ENCODE results near the gene TFB1M. TPM values are rescaled to one million over a fixed set of nuclear protein-coding genes. Genes with fewer than 3 reads are reported as not detected.
"Not testable (repeated sequence)": the region's sequence is repeated elsewhere in the genome, so short reads cannot be mapped to it uniquely, and the experiment has no call there.

TFB1M gene
- 24.1 and 24.6 TPM in 2 replicates for total RNA-seq (ENCODE audit: low replicate concordance)

DNA sequence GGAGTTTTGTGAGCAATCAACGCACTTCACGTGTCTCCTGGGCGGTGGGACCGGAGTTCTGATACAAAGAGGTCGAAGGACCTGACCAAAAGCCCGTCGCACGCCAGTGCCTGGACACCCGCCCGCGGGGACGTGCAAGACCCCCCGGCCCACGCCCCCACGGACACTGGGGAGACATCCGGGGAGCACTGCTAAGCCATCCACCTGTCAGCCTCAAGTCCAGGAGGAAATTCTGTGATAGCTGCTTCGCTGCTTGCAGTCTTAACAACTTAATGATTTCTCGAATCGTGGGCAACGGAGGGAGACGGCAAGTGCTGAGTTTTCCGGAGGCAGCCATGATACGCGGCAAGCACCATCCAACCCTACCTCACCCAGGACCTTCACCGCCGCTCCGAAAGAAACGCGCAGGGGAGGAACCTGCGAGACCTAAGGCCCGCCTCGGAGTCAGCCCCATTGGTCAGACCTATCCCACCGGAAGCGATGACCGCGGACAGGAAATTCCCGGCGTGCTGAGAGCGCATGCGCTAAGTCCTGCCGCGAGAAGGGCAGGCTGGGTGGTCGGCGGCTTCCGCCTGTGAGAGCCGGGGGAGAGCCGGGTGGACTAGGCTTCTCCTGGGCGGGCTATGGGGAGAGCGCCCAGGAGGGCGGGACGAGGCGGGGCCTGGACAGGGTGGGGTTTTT lies at the start of gene TFB1M:
TSS of gene TFB1M (minus strand) at position 393 of the 681 bp plus-strand sequence. CDS start at position 337, 56 bp downstream.
- peaks cover 3% of the 10 kb centered on the region for H3K9me3 Mint-ChIP-seq
- peaks cover 5% of the 10 kb centered on the region for H3K27me3 Mint-ChIP-seq (ENCODE audit: insufficient read depth, low read depth)
- peaks cover 14% of the 10 kb centered on the region for H3K4me1 Mint-ChIP-seq
- Histone ChIP-seq H3K4me3 (peak within 1 kb of the TSS; percentile 92), H3K4me1 (no peaks in the 10 kb centered on the region), H3K9me3 (ENCODE audit: low read depth) (no peaks in the 10 kb centered on the region), H3F3A (ENCODE audit: low read depth) (peaks cover 6% of the 10 kb centered on the region), H3K27me3 (no peaks in the 10 kb centered on the region), H3K36me3 (no peaks in the 10 kb centered on the region), H4K20me1 (ENCODE audit: low read depth) (no peaks in the 10 kb centered on the region), H2AFZ (replicated peaks) (peak within 1 kb of the TSS; percentile 92), H3K79me2 (ENCODE audit: low read depth) (peaks cover 36% of the 10 kb centered on the region), H3K27ac (peak within 1 kb of the TSS; percentile 29), H3K9ac (peak within 1 kb of the TSS; percentile 76), H3K4me2 (peak within 1 kb of the TSS; percentile 83)
- peak within 1 kb of the TSS; percentile 53 for H3K27ac Mint-ChIP-seq
- H3K36me3 Mint-ChIP-seq: peaks cover 7% of the 10 kb centered on the region
- H3K4me3 Mint-ChIP-seq: peak within 1 kb of the TSS; percentile 95
- DNase-seq (ENCODE audit: low spot score): peak; percentile 99
- no peak for TF ChIP-seq EZH2phosphoT487 (IDR thresholded peaks at IDR 0.05)
- TF ChIP-seq CTCF (IDR thresholded peaks at IDR 0.05): no peak
- no peak for TF ChIP-seq EZH2 (IDR thresholded peaks at IDR 0.05)

DNA sequence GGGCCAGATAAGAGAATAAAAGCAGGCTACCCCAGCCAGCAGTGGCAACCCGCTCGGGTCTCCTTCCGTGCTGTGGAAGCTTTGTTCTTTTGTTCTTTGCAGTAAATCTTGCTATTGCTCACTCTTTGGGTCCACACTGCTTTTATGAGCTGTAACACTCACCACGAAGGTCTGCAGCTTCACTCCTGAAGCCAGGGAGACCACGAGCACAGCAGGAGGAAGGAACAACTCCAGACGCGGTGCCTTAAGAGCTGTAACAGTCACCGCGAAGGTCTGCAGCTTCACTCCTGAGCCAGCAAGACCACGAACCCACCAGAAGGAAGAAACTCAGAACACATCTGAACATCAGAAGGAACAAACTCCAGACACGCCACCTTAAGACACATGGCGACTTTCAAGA lies 49.7 kb upstream of the TFB1M start:
- peaks cover 12% of the 10 kb centered on the region for H3F3A ChIP-seq (ENCODE audit: low read depth)
- not testable (repeated sequence) for H3K27ac Mint-ChIP-seq; H3K27me3 Mint-ChIP-seq (ENCODE audit: insufficient read depth, low read depth); H3K9ac ChIP-seq; H4K20me1 ChIP-seq (ENCODE audit: low read depth); H3K9me3 Mint-ChIP-seq; H3K79me2 ChIP-seq (ENCODE audit: low read depth); DNase-seq (ENCODE audit: low spot score); H3K36me3 ChIP-seq; H3K4me3 ChIP-seq; H3K27me3 ChIP-seq; H3K4me1 Mint-ChIP-seq; H3K4me3 Mint-ChIP-seq; H3K27ac ChIP-seq; H3K36me3 Mint-ChIP-seq; H3K4me1 ChIP-seq; H3K9me3 ChIP-seq (ENCODE audit: low read depth); H3K4me2 ChIP-seq
- peak overlapping the region; percentile 61 for H2AFZ ChIP-seq (replicated peaks)

DNA sequence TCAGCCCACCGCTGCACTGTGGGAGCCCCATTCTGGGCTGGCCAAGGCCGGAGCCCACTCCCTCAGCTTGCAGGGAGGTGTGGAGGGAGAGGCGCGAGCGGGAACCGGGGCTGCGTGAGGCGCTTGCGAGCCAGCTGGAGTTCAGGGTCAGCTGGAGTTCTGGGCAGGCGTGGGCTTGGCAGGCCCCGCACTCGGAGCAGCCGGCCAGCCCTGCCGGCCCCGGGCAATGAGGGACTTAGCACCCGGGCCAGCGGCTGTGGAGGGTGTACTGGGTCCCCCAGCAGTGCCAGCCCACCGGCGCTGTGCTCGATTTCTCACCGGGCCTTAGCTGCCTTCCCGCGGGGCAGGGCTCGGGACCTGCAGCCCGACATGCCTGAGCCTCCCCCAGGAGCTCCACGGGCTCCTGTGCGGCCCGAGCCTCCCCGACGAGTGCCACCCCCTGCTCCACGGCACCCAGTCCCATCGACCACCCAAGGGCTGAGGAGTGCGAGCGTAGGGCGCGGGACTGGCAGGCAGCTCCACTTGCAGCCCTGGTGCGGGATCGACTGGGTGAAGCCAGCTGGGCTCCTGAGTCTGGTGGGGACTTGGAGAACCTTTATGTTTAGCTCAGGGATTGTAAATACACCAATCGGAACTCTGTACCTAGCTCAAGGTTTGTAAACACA lies 48.8 kb upstream of the TFB1M start:
- not testable (repeated sequence) for H3K79me2 ChIP-seq (ENCODE audit: low read depth); H3K9me3 ChIP-seq (ENCODE audit: low read depth); H3K27ac Mint-ChIP-seq; H3K36me3 ChIP-seq; H3K27me3 ChIP-seq; H3K4me2 ChIP-seq; DNase-seq (ENCODE audit: low spot score); H3K36me3 Mint-ChIP-seq; H3K4me1 ChIP-seq; H3K9ac ChIP-seq; H3K27ac ChIP-seq; H3K4me3 ChIP-seq; H3K9me3 Mint-ChIP-seq; H3K27me3 Mint-ChIP-seq (ENCODE audit: insufficient read depth, low read depth); H3K4me3 Mint-ChIP-seq; H3K4me1 Mint-ChIP-seq; H2AFZ ChIP-seq (replicated peaks); H4K20me1 ChIP-seq (ENCODE audit: low read depth)
- peaks cover 12% of the 10 kb centered on the region for H3F3A ChIP-seq (ENCODE audit: low read depth)

DNA sequence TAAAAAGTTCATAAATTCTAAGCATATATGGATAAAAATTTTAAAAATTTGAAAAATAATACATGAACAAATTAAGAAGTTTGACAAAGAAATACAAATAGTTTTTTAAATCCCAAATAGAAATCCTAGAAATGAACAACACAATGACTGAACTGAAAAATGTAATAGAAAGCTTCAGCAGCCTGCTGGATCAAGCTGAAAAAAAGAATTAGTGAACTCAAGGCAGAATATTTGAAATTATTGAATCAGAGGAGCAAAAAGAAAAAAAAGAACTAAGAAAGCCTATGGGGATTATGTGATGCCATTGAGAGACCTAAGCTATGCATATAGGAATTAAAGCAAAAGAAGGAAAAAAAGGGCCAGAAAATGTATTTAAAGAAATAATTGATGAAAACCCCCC lies 39.9 kb upstream of the TFB1M start:
- Mint-ChIP-seq H3K4me3 (no peak overlapping the region), H3K27ac (no peak overlapping the region), H3K36me3 (peaks cover 2% of the 10 kb centered on the region), H3K9me3 (peaks cover 20% of the 10 kb centered on the region), H3K27me3 (ENCODE audit: insufficient read depth, low read depth) (peaks cover 2% of the 10 kb centered on the region), H3K4me1 (no peaks in the 10 kb centered on the region)
- H3K36me3 ChIP-seq: no peaks in the 10 kb centered on the region
- H3K79me2 ChIP-seq (ENCODE audit: low read depth): no peaks in the 10 kb centered on the region
- H3K9me3 ChIP-seq (ENCODE audit: low read depth): peaks cover 7% of the 10 kb centered on the region
- H3K27ac ChIP-seq: no peak overlapping the region
- no peak overlapping the region for H2AFZ ChIP-seq (replicated peaks)
- H3F3A ChIP-seq (ENCODE audit: low read depth): no peaks in the 10 kb centered on the region
- H3K9ac ChIP-seq: no peak overlapping the region
- TF ChIP-seq EZH2 (IDR thresholded peaks at IDR 0.05): no peak
- TF ChIP-seq EZH2phosphoT487 (IDR thresholded peaks at IDR 0.05): no peak
- TF ChIP-seq CTCF (IDR thresholded peaks at IDR 0.05): no peak
- no peak for DNase-seq (ENCODE audit: low spot score)
- no peaks in the 10 kb centered on the region for H3K27me3 ChIP-seq
- no peaks in the 10 kb centered on the region for H4K20me1 ChIP-seq (ENCODE audit: low read depth)
- no peak overlapping the region for H3K4me3 ChIP-seq
- no peak overlapping the region for H3K4me2 ChIP-seq
- no peaks in the 10 kb centered on the region for H3K4me1 ChIP-seq
